GM21390 (cell line): ENCODE measurements around the gene RGMB.

ENCODE experiments used
- ATAC-seq: cut with Tn5 transposase; IDR thresholded peaks from one replicate; pipeline ENCODE4 v1.9.1; 2021; ENCODE audit not compliant: unreplicated experiment

Gene RGMB

GRCh38 chr5:98767581-98767980, 5.9 kb upstream of the RGMB start:
- no peak for ATAC-seq

DNA sequence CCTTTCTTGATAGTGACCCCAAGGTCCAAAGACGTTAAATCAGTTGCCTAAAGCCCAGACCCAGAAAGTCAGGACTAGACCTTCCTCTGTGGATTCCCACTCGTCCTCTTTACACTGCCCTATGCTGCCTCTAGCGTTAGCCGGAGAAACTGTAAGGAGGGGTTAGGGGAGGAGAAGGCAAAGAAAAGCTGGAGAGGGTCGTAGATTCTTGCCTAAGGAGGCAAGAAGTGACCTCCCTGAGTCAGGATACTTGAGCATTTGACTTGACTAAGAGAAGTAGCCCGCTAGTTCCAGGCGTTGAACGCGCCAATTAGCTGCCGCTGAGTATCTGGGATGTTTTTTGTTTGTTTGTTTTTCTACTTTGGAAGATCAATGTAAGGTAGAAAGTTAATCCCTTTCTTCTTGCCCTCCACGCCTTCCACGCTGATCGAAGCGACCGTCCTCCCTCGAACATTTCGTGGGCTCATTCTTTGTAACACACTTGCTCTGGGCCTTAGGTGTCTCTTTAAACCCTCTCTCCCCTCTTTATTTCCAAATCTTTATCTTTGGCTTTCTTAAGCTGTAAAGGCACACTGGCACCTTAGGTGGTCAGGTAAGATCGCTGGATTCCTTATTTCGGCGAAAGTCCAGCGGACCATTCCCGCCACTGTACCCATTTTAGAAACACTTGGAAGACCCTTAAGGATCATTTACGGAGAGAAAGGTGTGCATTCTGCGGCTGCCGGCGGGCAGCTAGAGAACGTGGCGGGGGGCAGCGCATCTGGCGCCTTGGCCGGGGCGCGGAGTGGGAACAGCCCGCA, 5.1 kb upstream of the RGMB start:
- peak; percentile 40 for ATAC-seq

- ATAC-seq = no peak
Observed at GRCh38 chr5:98768960-98769209, 4.6 kb upstream of the RGMB start.

DNA sequence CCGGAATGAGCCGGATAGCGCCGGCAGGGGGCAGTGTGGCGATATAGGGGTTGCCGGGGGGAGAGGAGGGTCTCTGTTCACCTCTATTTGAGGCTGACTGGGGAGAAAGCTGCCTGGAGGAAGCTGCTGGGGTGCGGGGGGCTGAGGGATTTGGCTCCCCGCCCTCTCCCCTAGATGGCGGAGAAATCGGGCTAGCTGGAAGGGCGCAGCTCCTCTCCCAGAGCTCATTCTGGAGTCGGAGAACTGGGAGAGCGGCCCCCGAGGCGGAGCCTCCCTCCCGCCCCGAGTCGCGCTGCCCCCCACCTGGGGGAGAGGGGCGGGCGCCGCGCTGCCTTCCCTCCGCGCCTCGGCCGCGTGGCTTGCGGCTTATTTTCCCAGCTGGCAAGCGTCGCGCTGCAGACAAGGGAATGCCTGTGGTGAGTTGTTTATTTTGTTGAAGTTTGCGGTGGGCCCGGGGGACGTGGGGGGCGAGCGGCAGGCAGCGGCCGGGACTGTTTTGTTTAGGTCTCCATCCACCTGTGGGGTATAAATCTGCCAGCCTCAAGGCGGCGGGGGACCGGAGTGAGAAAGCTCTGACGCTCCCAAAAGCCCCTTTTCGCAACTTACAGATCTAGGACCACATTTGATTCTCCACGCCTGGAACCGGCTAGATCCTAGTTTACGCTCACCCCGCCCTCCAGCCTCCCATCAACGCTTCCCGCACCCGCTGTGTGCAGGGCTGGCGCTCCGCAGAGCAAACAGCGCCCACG, 4.1 kb upstream of the RGMB start:
- ATAC-seq = no peak

DNA sequence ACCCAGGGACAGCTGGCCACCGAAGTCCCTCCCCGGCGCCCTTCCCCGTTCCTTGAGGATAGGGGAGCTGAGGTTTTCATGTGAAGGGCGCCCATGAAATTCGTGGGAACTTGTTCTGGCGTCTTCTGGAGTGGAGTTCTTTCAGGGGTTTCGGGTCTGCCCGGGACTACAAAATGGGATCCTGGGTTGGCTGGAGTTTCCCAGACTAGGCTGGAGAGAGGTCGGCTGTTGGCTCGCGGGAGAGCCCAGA, 3.6 kb upstream of the RGMB start:
- no peak for ATAC-seq

DNA sequence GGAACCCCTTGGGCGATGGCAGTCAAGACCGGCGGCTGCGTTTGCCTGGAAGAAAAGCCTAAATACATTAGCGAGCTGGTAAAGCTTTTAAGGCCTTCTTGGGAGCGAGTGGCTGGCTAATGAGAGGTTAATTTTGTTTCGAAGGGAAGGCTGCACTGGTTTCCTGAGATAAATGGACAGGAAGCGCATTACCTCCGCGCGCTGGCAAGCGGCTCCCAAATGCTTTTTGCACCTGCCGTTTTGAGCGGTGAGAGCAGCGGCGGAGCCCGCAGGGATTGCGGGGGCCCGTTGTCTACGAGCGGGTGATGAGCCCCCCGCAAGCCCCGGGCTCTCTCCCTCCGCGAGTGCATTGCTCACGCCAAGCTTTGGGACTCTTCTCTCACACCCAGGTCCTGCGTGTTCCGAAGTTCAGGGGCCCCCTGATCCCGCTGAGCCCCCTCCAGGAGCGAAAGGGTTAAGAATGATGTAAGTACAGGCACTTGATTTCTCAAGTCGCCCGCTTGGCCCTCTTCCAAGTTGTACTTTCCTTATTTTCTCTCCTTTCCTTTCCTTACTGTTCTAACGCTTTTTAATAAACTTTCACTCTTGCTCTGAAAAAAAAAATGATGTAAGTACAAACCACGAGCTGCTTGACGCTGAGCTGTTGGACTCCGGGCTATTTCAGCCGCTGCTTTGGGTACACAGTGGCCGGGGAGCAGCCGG, 3.1 kb upstream of the RGMB start:
- ATAC-seq = no peak

DNA sequence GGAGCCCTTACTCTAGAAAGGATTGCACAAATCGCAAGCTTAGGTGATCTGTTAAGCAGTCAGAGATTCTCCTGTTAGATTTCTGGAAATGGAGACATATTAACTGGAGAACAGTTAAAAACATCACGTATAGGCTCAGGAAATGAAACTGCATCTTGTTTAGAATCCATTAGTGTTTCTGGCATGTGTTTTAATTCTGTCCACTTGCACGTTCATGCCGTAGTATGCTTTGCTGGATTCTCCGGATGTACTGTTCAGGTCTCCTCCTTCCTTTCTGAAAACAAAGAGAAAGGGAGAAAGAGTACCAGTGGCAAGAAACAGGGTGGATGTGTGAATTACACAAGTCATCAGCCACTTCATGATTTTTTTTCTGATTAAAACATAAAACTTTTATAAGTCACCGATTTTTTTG, 2.5 kb upstream of the RGMB start:
- ATAC-seq = no peak

DNA sequence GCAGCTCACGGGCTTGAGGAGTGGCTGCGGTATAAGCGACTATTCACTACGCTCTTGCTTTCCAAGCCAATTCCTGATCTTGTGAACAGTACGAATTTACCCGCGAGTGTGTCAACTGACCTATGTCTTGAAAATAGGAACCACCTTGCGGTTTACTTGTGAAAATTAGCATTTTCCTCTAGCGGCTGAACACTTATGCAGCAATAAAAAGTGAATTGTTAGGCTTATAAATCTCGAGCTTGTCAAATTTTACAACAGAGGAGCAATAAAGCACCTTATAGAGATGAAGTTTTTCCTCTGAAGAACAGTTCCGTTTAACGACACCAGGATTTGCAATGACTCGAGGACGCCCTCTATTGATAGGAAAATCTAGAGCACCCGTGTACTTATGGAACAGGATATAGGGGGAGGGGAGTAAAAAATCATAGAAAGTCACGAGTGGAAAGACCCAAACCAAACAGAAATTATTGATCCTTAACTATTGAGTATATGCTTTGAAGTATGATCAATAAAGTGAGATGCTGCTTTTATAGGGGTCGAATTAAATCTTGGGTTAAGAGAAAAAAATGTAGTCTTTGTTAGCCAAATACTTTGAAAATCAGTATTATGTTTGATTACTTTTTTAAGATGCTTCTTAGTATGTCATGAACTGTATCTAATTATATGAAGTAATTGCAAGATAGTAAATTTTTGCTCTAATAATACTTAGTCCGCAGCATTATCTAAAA, 1.9 kb upstream of the RGMB start:
- ATAC-seq = no peak

GRCh38 chr5:98772415-98773213, 849 bp upstream of the RGMB start:
- ATAC-seq = peak; percentile 18

- ATAC-seq = no peak
Observed at GRCh38 chr5:98773214-98773463, 324 bp upstream of the RGMB start.

GRCh38 chr5:98774192-98775033, 950 bp downstream of the RGMB start:
- ATAC-seq = peak; percentile 35

DNA sequence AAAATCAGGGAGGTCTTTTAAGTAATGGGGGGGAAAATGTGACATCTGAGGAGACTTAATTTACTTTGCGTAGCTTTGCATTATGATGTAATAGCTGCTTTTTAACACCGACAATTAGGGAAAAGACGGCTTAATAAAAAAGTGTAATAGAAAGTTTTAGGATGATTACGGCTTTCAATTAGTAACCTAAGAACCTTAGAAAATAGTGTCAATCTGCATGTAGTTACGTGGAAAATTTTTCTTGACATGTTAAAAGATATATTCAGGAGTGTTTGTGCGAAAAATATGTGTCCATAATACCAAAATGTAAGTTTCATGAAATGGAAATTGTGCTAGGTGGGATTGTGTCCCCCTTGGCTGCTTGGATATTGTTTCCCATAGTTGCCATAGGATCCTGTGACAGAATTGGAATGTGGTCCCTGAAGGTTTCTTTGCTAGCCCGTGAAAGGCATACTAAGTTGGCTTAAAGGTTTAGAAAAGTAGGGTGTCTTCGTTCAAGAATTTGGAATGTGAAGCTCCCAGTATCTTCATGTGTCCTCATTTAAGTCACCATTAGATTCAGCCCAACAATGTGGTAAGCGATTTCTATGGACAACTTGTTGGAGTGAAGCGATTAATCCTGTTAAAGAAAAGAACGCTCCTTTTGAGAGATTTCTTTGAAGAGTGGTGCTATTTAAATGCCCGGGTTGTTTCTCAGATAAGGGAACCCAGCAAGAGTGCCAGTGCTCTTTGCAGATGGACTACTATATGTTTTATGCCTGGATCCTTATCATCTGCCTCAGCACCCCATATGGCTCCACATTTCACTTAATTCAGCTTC, 2.0 kb downstream of the RGMB start:
- ATAC-seq = no peak

- no peak for ATAC-seq
Observed at GRCh38 chr5:98776066-98776705, 2.7 kb downstream of the RGMB start.

GRCh38 chr5:98777295-98777694, 3.8 kb downstream of the RGMB start:
- no peak for ATAC-seq

- no peak for ATAC-seq
Observed at GRCh38 chr5:98779264-98779877, 5.9 kb downstream of the RGMB start.

- no peak for ATAC-seq
Observed at GRCh38 chr5:98780390-98780789, 6.9 kb downstream of the RGMB start.

DNA sequence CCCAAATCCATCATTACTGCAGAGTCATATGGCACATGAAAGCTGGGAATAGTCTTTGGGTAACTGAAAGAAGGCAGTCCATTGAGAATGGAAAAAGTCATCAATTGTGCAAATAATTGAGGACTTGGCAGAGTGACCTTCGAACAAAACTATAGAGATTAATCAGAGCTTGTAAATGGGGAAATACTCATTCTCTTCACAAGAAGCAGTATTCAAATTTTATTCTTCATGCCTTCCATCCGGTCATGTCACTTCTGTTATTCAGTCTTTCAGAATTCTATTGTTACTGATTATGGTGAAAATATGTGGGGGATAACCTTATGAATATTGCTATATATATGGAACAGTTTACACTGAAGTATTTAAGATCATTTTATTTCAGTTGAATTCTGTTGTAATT, 8.1 kb downstream of the RGMB start:
- ATAC-seq = no peak

GRCh38 chr5:98781964-98782363, 8.5 kb downstream of the RGMB start:
- ATAC-seq = no peak
